HEK293 (cell line): Measurements from ENCODE around the gene GBP6.

Source experiments
- CTCF ChIA-PET: fragments of 350-600 bp; formaldehyde crosslinking; extraction: SDS; loops from one replicate; lab custom pipeline; 2021; ENCODE audit warnings: antibody characterized with exemption; lab: Yijun Ruan, JAX
- POLR2A ChIA-PET: fragments of 300-600 bp; formaldehyde crosslinking; extraction: SDS; loops from one replicate; lab custom pipeline; 2020; ENCODE audit warnings: antibody characterized with exemption, inconsistent platforms; lab: Yijun Ruan, JAX
- H3K27ac ChIP-seq: fragments of 200-500 bp; sonication (Bioruptor generic); 2 replicates; pipeline ENCODE4 v1.5.1; 2014; ENCODE audit warnings: low read depth, low read length, control low read depth, inconsistent platforms; ENCODE audit errors: extremely low read depth
- H3K36me3 ChIP-seq, 2 experiments: fragments of 200-500 bp in 1 of 2; sonication (Bioruptor generic) in 1 of 2; 1 replicate in 1 of 2; 2 replicates in 1 of 2; pipeline ENCODE4 v1.5.1; 2014 to 2017; ENCODE audit warnings: inconsistent platforms in 2 of 2, low read length in 2 of 2; ENCODE audit not compliant: control insufficient read depth in 2 of 2, insufficient read depth in 1 of 2
- H3K4me1 ChIP-seq: fragments of 200-500 bp; sonication (Bioruptor generic); 2 replicates; pipeline ENCODE4 v1.5.1; 2014; ENCODE audit warnings: mild to moderate bottlenecking, low read length, inconsistent platforms; ENCODE audit not compliant: control insufficient read depth, insufficient read depth
- H3K4me3 ChIP-seq: 2 replicates; pipeline ENCODE4 v1.5.1; 2011; ENCODE audit warnings: low read depth, mild to moderate bottlenecking, control low read depth, low read length, moderate library complexity
- H3K9me3 ChIP-seq: fragments of 200-500 bp; sonication (Bioruptor generic); 2 replicates; pipeline ENCODE4 v1.5.1; 2014; ENCODE audit warnings: low read depth, low read length, inconsistent platforms; ENCODE audit not compliant: control insufficient read depth, insufficient read depth
- BCL11B ChIP-seq: fragments of 450-650 bp; formaldehyde crosslinking; IDR thresholded peaks from 2 replicates; pipeline ENCODE4 v1.5.1; 2016; ENCODE audit warnings: low read depth, missing biosample characterization, missing genetic modification characterization
- GFI1B ChIP-seq: fragments of 450-650 bp; formaldehyde crosslinking; IDR thresholded peaks from 2 replicates; pipeline ENCODE4 v1.5.1; 2016; ENCODE audit warnings: missing biosample characterization, missing genetic modification characterization
- GLI2 ChIP-seq: fragments of 450-650 bp; formaldehyde crosslinking; IDR thresholded peaks from 2 replicates; pipeline ENCODE4; 2017; ENCODE audit warnings: missing biosample characterization, missing genetic modification characterization, low read depth, borderline replicate concordance
- GLIS2 ChIP-seq: fragments of 450-650 bp; formaldehyde crosslinking; IDR thresholded peaks from 2 replicates; pipeline ENCODE4 v1.5.1; 2016; ENCODE audit warnings: missing biosample characterization, missing genetic modification characterization
- YY2 ChIP-seq: fragments of 450-650 bp; formaldehyde crosslinking; IDR thresholded peaks from 2 replicates; pipeline ENCODE4 v1.5.1; 2016; ENCODE audit warnings: missing biosample characterization, missing genetic modification characterization
- ZBTB17 ChIP-seq: fragments of 450-650 bp; formaldehyde crosslinking; IDR thresholded peaks from 2 replicates; pipeline ENCODE4 v1.5.1; 2016; ENCODE audit warnings: missing biosample characterization, missing genetic modification characterization
- ZBTB48 ChIP-seq: fragments of 450-650 bp; formaldehyde crosslinking; IDR thresholded peaks from 2 replicates; pipeline ENCODE4 v1.5.1; 2016; ENCODE audit warnings: missing biosample characterization, missing genetic modification characterization
- ZFP3 ChIP-seq: fragments of 450-650 bp; formaldehyde crosslinking; IDR thresholded peaks from 2 replicates; pipeline ENCODE4 v1.5.1; 2016; ENCODE audit warnings: low read depth, missing biosample characterization, missing genetic modification characterization
- ZNF146 ChIP-seq: fragments of 450-650 bp; formaldehyde crosslinking; IDR thresholded peaks from 2 replicates; pipeline ENCODE4 v1.5.1; 2016; ENCODE audit warnings: missing biosample characterization, missing genetic modification characterization
- ZNF169 ChIP-seq: fragments of 450-650 bp; formaldehyde crosslinking; IDR thresholded peaks from 2 replicates; pipeline ENCODE4 v1.5.1; 2016; ENCODE audit warnings: missing biosample characterization, missing genetic modification characterization
- ZNF2 ChIP-seq: fragments of 450-650 bp; formaldehyde crosslinking; IDR thresholded peaks from 2 replicates; pipeline ENCODE4 v1.5.1; 2016; ENCODE audit warnings: missing biosample characterization, missing genetic modification characterization
- ZNF48 ChIP-seq: fragments of 450-650 bp; formaldehyde crosslinking; IDR thresholded peaks from 2 replicates; pipeline ENCODE4 v1.5.1; 2016; ENCODE audit warnings: missing biosample characterization, missing genetic modification characterization
- ZNF510 ChIP-seq: fragments of 450-650 bp; formaldehyde crosslinking; IDR thresholded peaks from 2 replicates; pipeline ENCODE4 v1.5.1; 2018; ENCODE audit warnings: mild to moderate bottlenecking, missing genetic modification characterization, missing biosample characterization; ENCODE audit not compliant: insufficient replicate concordance
- ZNF660 ChIP-seq: fragments of 450-650 bp; IDR thresholded peaks from 2 replicates; pipeline ENCODE4 v1.5.1; 2018; ENCODE audit warnings: missing biosample characterization, mild to moderate bottlenecking, missing genetic modification characterization
- ZNF664 ChIP-seq: fragments of 450-650 bp; formaldehyde crosslinking; IDR thresholded peaks from 2 replicates; pipeline ENCODE4 v1.5.1; 2016; ENCODE audit warnings: missing biosample characterization, missing genetic modification characterization
- ZNF785 ChIP-seq: fragments of 450-650 bp; formaldehyde crosslinking; IDR thresholded peaks from 2 replicates; pipeline ENCODE4 v1.5.1; 2016; ENCODE audit warnings: missing biosample characterization, missing genetic modification characterization
- TF ChIP-seq, protein P1 (sequence below): fragments of 450-650 bp; formaldehyde crosslinking; IDR thresholded peaks from 2 replicates; pipeline ENCODE4 v1.5.1; 2016; ENCODE audit warnings: missing biosample characterization, missing genetic modification characterization
- TF ChIP-seq, protein P2 (sequence below): fragments of 450-650 bp; formaldehyde crosslinking; IDR thresholded peaks from 2 replicates; pipeline ENCODE4 v1.5.1; 2016; ENCODE audit warnings: missing biosample characterization, missing genetic modification characterization
- TF ChIP-seq, protein P3 (sequence below): fragments of 450-650 bp; formaldehyde crosslinking; IDR thresholded peaks from 2 replicates; pipeline ENCODE4 v1.5.1; 2016; ENCODE audit warnings: missing biosample characterization, missing genetic modification characterization
- TF ChIP-seq, protein P4 (sequence below): fragments of 450-650 bp; formaldehyde crosslinking; IDR thresholded peaks from 2 replicates; pipeline ENCODE4 v1.5.1; 2016; ENCODE audit warnings: missing biosample characterization, missing genetic modification characterization
- TF ChIP-seq, protein P5 (sequence below): fragments of 450-650 bp; formaldehyde crosslinking; IDR thresholded peaks from 2 replicates; pipeline ENCODE4 v1.5.1; 2016; ENCODE audit warnings: missing biosample characterization, missing genetic modification characterization

GBP6 gene

DNA sequence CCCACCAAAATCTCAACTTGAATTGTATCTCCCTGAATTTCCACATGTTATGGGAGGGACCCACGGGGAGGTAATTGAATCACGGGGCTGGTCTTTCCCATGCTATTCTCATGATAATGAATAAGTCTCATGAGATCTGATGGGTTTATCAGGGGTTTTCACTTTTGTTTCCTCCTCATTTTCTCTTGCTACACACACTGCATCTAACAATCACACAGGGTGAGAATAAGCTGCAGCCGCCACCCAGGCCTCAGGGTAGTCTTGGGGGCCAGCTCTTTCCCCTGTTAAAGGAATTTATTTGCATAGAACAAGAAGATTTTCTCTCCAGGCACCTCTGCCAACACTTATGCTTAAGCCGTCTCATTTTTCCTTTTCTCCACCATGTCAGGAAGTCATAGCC lies 26.0 kb upstream of the GBP6 start:
- H3K36me3 ChIP-seq = no peaks in the 10 kb centered on the region
- CTCF ChIA-PET = no interaction called here
- no peak overlapping the region for H3K4me3 ChIP-seq
- H3K27ac ChIP-seq = no peak overlapping the region
- no peak for TF ChIP-seq ZFP3 (tag by site-specific recombination)
- TF ChIP-seq, protein P1, sequence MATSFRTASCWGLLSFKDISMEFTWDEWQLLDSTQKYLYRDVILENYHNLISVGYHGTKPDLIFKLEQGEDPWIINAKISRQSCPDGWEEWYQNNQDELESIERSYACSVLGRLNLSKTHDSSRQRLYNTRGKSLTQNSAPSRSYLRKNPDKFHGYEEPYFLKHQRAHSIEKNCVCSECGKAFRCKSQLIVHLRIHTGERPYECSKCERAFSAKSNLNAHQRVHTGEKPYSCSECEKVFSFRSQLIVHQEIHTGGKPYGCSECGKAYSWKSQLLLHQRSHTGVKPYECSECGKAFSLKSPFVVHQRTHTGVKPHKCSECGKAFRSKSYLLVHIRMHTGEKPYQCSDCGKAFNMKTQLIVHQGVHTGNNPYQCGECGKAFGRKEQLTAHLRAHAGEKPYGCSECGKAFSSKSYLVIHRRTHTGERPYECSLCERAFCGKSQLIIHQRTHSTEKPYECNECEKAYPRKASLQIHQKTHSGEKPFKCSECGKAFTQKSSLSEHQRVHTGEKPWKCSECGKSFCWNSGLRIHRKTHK (tag by site-specific recombination) = no peak
- TF ChIP-seq, protein P2, sequence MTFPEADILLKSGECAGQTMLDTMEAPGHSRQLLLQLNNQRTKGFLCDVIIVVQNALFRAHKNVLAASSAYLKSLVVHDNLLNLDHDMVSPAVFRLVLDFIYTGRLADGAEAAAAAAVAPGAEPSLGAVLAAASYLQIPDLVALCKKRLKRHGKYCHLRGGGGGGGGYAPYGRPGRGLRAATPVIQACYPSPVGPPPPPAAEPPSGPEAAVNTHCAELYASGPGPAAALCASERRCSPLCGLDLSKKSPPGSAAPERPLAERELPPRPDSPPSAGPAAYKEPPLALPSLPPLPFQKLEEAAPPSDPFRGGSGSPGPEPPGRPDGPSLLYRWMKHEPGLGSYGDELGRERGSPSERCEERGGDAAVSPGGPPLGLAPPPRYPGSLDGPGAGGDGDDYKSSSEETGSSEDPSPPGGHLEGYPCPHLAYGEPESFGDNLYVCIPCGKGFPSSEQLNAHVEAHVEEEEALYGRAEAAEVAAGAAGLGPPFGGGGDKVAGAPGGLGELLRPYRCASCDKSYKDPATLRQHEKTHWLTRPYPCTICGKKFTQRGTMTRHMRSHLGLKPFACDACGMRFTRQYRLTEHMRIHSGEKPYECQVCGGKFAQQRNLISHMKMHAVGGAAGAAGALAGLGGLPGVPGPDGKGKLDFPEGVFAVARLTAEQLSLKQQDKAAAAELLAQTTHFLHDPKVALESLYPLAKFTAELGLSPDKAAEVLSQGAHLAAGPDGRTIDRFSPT (tag by site-specific recombination) = no peak
- TF ChIP-seq ZNF2 (tag by site-specific recombination) = no peak
- no peak for TF ChIP-seq ZBTB17 (tag by site-specific recombination)
- no peak for TF ChIP-seq YY2
- no peak for TF ChIP-seq ZNF664 (tag by site-specific recombination)
- no peak for TF ChIP-seq GLI2 (tag by site-specific recombination)
- TF ChIP-seq, protein P3, sequence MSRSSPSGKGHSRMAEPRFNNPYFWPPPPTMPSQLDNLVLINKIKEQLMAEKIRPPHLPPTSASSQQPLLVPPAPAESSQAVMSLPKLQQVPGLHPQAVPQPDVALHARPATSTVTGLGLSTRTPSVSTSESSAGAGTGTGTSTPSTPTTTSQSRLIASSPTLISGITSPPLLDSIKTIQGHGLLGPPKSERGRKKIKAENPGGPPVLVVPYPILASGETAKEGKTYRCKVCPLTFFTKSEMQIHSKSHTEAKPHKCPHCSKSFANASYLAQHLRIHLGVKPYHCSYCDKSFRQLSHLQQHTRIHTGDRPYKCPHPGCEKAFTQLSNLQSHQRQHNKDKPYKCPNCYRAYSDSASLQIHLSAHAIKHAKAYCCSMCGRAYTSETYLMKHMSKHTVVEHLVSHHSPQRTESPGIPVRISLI (tag by site-specific recombination) = no peak
- TF ChIP-seq ZNF510 (tag by site-specific recombination) = no peak
- TF ChIP-seq ZNF48 (tag by site-specific recombination) = no peak
- no peak for TF ChIP-seq ZNF169 (tag by site-specific recombination)
- no peak for TF ChIP-seq ZNF660 (tag by site-specific recombination)
- TF ChIP-seq, protein P4, sequence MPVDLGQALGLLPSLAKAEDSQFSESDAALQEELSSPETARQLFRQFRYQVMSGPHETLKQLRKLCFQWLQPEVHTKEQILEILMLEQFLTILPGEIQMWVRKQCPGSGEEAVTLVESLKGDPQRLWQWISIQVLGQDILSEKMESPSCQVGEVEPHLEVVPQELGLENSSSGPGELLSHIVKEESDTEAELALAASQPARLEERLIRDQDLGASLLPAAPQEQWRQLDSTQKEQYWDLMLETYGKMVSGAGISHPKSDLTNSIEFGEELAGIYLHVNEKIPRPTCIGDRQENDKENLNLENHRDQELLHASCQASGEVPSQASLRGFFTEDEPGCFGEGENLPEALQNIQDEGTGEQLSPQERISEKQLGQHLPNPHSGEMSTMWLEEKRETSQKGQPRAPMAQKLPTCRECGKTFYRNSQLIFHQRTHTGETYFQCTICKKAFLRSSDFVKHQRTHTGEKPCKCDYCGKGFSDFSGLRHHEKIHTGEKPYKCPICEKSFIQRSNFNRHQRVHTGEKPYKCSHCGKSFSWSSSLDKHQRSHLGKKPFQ (tag by site-specific recombination) = no peak
- no peak for TF ChIP-seq ZNF146 (tag by site-specific recombination)
- TF ChIP-seq BCL11B = no peak
- no peaks in the 10 kb centered on the region for H3K4me1 ChIP-seq
- POLR2A ChIA-PET = no interaction called here
- H3K9me3 ChIP-seq = no peaks in the 10 kb centered on the region

DNA sequence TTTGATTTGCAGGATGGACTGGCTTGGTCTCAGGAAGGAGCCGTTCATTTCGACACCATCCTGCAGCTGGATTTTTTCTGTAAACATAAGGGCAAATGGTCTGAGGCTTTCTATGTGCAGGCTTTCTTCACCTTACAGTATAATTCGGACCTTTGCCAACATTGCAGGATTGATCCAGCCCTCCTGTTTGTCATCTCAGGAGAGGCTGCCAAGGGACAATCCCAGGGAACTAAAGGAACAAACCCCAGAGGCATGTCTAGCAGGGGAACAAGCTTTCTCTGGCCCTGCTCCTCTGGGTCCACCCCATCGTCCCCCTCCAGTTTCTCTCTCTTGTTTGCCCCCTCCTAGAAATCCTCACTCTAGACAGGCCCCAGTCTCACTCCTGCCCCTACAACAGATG lies 24.8 kb upstream of the GBP6 start:
- no peak for TF ChIP-seq ZNF785 (tag by site-specific recombination)
- TF ChIP-seq, protein P5, sequence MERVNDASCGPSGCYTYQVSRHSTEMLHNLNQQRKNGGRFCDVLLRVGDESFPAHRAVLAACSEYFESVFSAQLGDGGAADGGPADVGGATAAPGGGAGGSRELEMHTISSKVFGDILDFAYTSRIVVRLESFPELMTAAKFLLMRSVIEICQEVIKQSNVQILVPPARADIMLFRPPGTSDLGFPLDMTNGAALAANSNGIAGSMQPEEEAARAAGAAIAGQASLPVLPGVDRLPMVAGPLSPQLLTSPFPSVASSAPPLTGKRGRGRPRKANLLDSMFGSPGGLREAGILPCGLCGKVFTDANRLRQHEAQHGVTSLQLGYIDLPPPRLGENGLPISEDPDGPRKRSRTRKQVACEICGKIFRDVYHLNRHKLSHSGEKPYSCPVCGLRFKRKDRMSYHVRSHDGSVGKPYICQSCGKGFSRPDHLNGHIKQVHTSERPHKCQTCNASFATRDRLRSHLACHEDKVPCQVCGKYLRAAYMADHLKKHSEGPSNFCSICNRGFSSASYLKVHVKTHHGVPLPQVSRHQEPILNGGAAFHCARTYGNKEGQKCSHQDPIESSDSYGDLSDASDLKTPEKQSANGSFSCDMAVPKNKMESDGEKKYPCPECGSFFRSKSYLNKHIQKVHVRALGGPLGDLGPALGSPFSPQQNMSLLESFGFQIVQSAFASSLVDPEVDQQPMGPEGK = no peak
- TF ChIP-seq GLIS2 (tag by site-specific recombination) = no peak
- no peak for TF ChIP-seq ZNF169 (tag by site-specific recombination)
- no peak for TF ChIP-seq GFI1B (tag by site-specific recombination)
- TF ChIP-seq ZBTB48 = no peak
- ChIA-PET POLR2A (no interaction called here), CTCF (interaction anchor here (1.1 kb wide), 1 partner anchor 19 kb away, joined by 3 read pairs; no protein-coding TSS in a partner anchor)
- no peaks in the 10 kb centered on the region for H3K4me1 ChIP-seq
- no peaks in the 10 kb centered on the region for H3K9me3 ChIP-seq
- no peaks in the 10 kb centered on the region for H3K36me3 ChIP-seq
- no peak overlapping the region for H3K4me3 ChIP-seq
- H3K27ac ChIP-seq = no peak overlapping the region
